GM19372 (cell line): ENCODE results near the gene NCKIPSD.
A peak's percentile ranks its signal among the peaks of the same experiment; 100 is the strongest.
"Not testable (repeated sequence)": the region's sequence is repeated elsewhere in the genome, so short reads cannot be mapped to it uniquely, and the experiment has no call there.

ENCODE experiments used
- ATAC-seq: cut with Tn5 transposase; IDR thresholded peaks from one replicate; pipeline ENCODE4 v1.9.1; 2021; ENCODE audit warnings: mild to moderate bottlenecking, low read depth, moderate library complexity; ENCODE audit not compliant: unreplicated experiment

The NCKIPSD gene

DNA sequence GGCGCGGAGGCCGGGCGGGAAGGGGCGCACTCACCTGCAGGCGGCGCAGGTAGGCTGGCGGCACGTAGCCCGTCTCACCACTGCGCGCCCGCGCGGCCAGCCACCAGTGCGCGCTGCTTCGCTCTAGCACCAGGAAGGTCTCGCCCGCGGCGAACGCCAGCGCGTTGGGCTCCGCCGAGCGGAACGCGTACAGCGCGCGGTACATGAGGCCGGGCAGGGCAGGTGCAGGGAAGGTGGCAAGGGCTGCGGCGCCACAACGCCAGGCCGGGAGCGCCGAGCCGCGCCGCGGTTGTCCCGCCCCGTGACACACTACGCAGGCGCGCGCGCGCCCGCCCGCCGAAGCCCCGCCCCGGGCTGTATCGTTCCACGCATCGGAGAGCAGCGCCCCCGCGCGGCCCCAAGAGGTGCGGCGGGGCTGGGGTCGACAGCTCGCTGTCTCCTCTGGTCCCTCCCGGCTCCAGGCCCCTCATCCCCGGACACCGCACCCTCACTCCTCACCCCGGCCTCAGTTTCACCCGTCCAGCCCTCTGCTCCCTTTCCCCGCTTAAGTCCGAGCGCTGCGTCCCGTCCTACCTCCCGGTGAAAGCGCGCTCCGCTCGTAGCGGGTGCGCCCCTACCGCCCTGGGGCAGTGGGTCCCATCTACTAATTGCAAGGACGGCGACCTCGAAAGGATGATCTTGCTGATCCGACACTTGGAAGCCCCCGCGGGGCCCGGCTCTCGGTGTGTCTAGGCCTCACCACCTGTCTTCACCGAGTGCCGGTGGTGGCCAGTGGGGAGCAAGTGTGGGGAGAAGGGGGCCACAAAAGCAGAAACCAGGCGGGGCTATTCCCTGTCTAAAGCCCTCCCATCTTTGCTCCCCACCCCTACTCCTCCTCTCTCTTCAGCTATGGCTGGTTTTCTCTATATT, at the start of gene NCKIPSD:
NCKIPSD (minus strand) TSS at position 313 of the 909 bp plus-strand sequence; CDS start at position 205, 108 bp downstream.
- ATAC-seq: peak; percentile 82

DNA sequence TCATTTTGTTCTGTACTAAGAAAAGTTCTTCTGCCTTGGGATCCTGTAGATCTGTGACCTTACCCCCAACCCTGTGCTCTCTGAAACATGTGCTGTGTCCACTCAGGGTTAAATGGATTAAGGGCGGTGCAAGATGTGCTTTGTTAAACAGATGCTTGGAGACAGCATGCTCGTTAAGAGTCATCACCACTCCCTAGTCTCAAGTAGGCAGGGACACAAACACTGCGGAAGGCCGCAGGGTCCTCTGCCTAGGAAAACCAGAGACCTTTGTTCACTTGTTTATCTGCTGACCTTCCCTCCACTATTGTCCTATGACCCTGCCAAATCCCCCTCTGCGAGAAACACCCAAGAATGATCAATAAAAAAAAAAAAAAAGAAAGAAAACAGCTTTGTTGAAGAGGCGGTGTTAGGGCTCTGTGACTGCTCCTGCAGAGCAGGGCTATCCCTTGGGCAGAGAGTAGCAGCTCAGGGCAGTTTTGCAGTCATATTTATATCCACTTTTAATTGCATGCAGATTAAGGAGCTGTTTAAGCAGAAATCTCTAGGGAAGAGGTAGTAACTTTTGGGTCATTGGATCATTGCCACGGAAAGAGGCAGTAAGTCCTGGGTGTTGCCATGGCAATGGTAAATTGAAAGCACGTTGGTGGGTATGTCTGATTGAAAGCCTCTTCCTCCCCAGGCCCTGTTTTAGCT, 49.5 kb upstream of the NCKIPSD start:
- not testable (repeated sequence) for ATAC-seq

GRCh38 chr3:48734541-48734940, 48.8 kb upstream of the NCKIPSD start:
- ATAC-seq: not testable (repeated sequence)

DNA sequence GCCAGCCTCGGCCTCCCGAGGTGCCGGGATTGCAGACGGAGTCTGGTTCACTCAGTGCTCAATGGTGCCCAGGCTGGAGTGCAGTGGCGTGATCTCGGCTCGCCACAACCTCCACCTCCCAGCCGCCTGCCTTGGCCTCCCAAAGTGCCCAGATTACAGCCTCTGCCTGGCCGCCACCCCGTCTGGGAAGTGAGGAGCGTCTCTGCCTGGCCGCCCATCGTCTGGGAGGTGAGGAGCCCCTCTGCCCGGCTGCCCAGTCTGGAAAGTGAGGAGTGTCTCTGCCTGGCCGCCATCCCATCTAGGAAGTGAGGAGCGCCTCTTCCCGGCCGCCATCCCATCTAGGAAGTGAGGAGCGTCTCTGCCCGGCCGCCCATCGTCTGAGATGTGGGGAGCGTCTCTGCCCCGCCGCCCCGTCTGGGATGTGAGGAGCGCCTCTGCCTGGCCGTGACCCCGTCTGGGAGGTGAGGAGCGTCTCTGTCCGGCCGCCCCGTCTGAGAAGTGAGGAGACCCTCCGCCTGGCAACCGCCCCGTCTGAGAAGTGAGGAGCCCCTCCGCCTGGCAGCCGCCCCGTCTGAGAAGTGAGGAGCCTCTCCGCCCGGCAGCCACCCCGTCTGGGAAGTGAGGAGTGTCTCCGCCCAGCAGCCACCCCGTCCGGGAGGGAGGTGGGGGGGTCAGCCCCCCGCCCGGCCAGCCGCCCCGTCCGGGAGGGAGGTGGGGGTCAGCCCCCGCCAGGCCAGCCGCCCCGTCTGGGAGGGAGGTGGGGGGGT, 48.2 kb upstream of the NCKIPSD start:
- ATAC-seq: not testable (repeated sequence)

DNA sequence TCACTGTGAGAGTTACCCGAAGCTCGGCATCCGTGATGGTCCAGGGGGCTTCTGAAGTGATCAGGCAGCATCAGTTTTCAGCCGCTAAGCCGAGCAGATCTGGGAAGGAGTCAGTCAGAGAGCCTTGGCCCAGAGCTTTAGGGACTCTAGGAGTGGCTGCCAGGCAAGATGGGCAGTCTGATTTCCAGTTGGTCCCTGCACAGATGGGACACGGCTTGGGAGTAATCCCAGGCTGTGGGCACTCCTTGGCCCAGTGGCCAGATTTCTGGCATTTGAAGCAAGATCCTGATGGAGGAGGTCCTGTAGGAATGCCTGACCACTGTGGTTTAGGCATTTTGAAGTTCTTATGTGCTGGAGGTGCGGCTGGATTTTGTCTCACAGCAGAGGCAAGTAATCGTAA, 41.8 kb upstream of the NCKIPSD start:
- no peak for ATAC-seq

- not testable (repeated sequence) for ATAC-seq
Observed at GRCh38 chr3:48725185-48725855, 39.6 kb upstream of the NCKIPSD start.

DNA sequence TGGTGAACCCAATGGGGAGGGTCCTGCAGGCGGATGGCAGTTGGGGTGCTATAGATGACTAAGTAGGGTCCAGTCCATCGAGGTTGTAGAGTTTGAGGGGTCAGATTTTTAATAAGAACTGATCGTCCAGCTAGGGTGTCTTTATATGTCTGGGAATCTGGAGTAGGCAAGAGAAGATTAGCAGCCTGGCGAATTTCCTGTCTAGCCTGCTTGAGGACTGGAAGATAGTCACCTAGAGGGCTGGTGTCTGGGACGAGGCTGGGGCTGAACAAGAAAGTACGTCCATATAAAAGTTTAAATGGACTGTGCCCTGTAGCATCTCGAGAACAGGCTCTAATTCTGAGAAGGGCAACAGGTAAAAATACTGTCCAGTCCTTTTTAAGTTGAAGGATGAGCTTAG, 38.0 kb upstream of the NCKIPSD start:
- ATAC-seq: no peak

GRCh38 chr3:48723293-48723692, 37.6 kb upstream of the NCKIPSD start:
- ATAC-seq: not testable (repeated sequence)

GRCh38 chr3:48716982-48717746, 31.4 kb upstream of the NCKIPSD start, which contains the start of gene IP6K2:
IP6K2 (minus strand) TSS chr3:48717221; CDS start chr3:48695291, 21,930 bp downstream.
- peak; percentile 98 for ATAC-seq

GRCh38 chr3:48716508-48716981, 30.8 kb upstream of the NCKIPSD start:
- no peak for ATAC-seq

GRCh38 chr3:48715174-48715800, 29.6 kb upstream of the NCKIPSD start:
- no peak for ATAC-seq

- ATAC-seq: no peak
Observed at GRCh38 chr3:48711727-48712126, 26.0 kb upstream of the NCKIPSD start.

- ATAC-seq: no peak
Observed at GRCh38 chr3:48709051-48709461, 23.3 kb upstream of the NCKIPSD start.

- ATAC-seq: no peak
Observed at GRCh38 chr3:48708481-48708889, 22.8 kb upstream of the NCKIPSD start.

DNA sequence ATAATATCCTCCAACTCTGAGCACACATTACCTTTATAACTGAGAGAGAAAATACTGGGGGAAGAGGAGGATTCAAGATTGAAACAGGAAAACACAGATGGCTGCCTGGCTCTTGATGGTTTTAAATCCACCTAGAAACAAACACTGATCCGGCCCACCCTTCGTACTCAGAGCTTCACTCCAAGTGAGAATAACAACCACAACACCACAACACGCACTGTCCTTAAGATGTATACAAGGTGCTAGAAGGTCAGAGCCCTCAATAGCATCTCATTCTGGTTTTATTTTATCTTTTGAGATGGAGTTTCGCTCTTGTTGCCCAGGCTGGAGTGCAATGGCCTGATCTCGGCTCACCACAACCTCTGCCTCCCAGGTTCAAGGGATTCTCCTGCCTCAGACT, 21.4 kb upstream of the NCKIPSD start:
- no peak for ATAC-seq

DNA sequence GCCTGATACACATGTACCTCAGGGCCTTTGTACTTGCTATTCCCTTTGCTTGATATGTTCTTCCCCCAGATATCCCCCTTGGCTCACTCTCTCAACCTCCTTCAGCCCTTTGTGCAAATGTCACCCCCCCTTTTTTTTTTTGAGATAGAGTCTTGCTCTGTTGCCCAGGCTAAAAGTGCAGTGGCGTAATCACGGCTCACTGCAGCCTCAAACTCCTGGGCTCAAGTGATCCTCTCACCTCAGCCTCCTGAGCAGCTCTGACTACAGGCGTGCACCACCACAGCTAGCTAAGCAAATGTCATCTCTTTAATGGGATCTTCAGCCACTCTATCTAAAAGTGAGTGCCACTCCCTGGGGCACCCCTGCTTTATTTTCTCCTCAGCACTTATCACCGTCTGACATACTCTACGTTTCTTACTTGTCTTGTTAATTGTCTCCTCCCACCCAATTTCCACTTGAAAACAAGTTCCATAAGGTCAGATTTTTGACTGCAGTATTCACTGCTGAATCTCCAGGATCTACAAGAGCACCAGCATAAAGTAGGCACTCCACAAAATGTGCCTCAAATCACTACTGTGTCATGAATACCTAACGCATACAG, 16.7 kb upstream of the NCKIPSD start:
- no peak for ATAC-seq

DNA sequence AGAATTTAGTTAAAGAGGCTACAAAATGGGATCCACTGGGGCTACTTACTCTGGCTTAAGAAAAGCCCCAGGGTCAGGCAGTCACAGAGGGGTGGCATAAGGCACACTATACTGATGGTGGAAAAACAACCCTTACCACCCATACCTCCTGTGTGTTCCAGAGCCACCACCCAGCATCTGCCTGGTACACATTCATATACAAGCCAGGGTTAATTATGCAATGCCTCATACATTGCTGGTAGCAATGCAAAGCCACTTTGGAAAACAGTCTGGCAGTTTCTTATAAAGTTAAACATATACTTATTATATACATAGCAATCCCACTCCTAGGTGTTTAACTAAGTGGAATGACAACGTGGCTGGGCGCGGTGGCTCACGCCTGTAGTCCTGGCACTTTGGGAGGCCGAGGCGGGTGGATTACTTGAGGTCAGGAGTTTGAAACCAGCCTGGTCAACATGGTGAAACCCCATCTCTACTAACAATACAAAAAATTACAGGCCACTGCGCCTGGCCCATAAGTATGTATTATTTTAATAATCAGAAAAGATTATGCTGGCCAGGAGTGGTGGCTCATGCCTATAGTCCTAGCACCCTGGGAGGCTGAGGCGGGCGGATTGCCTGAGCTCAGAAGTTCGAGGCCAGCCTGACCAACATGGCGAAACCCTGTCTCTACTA, 15.2 kb upstream of the NCKIPSD start:
- no peak for ATAC-seq

GRCh38 chr3:48698891-48699290, 13.2 kb upstream of the NCKIPSD start:
- ATAC-seq: no peak
